CD4-positive, alpha-beta T cell treated with Interleukin-6 at 100 ng/mL for 8 hours (primary cell): ENCODE results near the gene MS4A18.
"Not testable (repeated sequence)": the region's sequence is repeated elsewhere in the genome, so short reads cannot be mapped to it uniquely, and the experiment has no call there.

Experiments used
- DNase-seq: peaks from one replicate; pipeline ENCODE4 v3.0.0-alpha.2; 2020; ENCODE audit warnings: mixed read lengths, low spot score

The MS4A18 gene

DNA sequence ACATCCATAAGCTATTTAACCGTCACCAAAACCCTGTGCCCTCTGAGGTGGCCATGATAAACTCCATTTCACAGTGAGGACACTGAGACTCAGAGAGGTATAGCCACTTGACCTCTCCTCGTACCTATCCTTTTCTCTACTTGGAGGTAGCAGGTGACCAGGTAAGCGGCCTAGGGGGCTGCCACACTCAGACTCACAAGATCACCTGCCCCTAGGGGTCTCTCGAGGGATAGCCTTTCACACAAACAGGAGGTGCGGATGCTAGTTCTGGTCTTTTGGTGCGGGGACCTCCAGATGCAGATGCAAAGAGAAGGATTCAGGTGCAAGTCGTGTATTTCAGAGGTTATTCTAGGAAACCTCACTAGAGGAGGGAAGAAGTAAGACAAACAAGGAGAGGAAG lies 14.6 kb downstream of the MS4A18 start:
- no peak for DNase-seq

DNA sequence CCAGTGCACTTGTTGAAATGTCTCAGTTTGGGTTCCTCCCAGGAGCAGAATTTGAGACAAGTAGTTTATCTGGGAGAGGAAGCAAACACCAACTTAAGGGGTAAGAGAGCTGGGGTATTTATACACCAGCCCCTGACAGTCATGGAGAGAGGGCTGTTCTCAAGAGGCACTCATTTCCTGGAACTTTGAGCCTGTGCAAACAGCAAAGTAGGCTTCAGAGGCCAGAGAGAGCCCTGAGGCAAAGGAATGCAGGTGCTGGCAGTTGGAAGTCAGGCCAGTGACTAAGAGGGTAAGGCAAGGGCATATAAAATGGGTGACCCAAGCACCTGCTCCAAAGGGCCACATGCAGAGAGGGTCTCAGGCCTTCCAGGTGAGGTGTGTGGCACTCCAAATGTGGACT lies 16.1 kb downstream of the MS4A18 start:
- no peak for DNase-seq

DNA sequence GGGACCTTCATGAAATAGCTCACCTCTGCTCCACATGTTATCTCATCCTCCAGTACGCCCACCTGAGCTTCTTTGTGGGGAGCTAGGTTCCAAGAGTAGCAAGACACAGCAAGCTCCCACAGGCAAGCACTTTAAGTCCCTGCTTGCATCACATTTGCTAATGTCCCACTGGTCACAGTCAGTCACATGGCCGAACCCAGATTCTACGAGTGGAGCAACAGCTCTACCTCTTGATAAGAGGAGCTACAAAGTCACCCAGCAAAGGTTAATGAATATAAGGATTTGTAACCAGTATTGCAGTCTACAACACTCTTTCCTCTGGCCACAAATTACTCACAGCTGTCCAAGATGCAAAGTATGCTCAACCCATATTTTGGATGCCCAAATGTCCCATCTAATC lies 16.9 kb downstream of the MS4A18 start:
- DNase-seq: no peak

DNA sequence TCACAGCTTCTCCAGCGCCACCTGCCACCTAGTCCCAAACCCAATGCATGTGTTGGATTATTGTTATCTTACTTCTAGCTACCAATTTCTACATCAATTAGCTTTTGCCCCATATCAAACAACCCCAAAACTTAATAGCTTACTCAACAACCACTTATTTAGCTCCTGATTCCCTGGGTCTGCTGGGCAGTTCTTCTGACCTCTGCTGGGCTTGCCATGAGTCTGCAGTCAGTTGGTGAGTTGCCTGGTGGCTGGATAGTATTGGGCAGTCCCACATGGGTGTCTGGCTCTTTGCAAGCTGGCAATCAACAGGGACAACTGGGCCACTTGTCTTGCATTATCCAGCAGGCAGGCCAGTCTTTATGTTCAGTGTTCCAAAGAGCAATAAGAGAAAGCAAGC lies 18.5 kb downstream of the MS4A18 start:
- no peak for DNase-seq

DNA sequence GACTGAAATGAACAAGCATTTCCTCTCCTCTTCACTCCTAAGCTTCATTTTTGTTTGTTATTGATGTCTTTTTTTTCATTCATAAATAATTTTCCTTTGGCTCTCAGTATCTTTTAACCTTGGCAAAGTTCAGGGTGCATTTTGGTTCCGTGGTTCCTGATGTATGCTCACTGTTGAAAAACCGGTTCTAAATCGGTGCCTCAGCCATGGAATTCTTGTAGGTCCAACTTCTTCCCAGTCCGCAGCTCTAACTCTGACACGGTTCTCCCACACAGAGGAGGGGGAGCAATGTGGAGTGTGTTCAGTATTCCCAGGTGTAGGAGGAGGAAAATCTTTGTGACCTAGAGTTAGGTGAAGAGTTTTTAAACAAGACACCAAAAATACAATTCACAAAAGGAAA lies 19.6 kb downstream of the MS4A18 start:
- DNase-seq: no peak

DNA sequence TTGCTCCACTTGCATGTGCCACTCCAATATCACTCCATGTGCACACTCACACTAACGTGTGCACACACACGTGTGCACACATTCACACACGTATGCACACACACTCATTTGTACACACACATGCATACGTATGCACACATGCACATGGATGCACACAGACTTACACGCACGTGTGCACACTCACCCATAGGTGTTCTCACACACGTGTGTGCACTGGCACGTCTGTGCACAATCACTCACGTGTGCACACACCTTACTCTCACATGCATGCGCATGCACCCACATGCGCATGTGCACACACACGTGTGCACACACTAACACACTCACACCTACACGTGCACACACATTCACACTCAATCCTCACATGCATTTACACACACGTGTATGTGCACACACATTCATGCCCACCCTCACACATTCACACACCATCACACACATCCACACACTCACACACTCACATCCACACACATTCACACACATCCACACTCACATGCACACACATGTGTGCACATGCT lies 22.9 kb downstream of the MS4A18 start:
- no peak for DNase-seq

DNA sequence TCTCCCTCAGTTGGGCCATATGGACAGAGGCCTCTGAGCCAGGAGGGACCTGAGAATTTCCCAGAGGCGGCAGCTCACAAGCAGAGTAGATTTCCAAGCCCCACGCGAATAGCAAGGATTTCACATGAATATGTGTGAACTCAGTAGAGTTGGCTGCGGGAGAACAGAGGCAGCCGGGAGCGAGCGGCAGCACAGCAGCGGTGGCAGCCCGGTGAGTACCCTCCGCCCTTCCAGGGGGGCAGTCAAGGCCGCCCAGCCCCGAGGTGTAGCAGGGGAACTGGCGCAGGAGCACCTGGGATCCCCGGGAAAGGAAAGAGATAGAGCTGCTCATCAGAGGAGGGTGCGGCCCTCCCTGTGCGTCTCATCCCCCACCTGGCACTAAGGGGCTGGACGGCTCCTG lies 23.7 kb downstream of the MS4A18 start:
- DNase-seq: no peak

DNA sequence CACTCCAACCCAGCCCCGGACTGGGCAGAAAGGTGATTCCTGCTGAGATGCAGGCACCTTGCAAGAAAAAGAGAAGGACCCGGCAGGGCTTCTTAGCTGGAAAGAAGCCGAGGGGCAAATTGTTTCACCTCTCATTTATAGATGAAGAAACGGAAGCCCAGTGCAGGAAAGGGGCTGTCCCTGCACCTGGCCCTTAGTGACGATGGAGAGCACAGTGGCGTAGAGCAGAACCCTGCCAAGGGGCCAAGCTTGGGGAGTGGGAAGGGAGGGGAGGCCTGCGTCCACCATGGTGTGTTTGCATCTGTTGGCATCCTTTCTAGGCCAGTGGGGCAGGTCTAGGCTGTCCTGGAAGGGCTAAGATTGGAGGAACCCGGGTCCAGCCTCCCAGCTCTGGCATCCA lies 24.3 kb downstream of the MS4A18 start:
- DNase-seq: no peak

DNA sequence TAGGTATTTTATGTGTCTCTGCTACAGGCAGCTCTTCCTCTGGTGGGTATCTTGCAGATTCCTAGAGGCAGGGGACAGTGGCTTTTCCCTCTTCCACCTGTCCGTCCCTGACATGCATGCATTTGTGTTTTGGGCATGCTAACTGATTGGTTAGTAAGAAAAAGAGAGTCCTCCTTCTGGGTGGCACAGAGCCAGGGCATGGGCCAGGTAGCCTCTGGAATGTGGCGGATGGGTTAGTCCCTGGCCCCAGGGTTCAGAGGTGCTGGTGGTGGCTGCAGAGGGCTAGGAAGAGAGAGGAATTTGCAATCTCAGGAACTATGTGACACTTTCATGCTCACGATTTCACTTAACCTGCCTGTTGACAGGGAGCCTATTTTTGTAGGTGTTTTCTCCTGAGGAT lies 26.4 kb downstream of the MS4A18 start:
- DNase-seq: no peak

DNA sequence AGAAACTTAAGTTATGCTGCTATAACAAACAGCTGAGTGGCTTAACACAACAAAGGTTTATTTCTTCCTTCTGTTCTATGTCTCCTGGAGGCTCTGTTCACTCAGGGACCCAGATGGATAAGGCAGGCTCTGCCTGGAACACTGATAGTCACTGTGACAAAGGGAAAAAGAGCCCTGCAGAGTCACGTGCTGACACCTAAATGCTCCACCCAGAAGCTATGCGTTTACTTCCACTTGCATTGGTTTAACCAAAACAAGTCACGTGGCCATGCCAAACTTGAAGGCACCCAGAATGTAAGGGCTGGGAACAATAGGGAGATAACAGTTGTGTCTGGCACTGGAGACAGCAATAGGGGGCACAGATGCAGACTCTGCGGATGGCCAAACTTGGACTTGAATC lies 28.8 kb downstream of the MS4A18 start:
- no peak for DNase-seq

DNA sequence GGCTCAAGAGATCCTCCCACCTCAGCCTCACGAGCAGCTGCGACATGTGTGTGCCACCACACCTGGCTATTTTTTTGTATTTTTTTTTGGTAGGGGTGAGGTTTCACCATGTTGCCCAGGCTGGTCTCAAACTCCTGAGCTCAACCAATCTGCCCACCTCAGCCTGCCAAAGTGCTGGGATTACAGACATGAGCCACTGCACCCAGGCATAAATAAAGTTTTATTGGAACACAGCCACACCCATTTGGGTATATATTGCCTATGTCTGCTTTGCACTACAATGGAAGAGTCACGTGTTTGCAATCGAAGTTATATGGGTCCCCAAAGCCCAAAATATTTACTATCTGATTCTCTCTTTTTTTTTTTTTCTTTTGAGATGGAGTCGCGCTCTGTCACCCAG lies 30.4 kb downstream of the MS4A18 start:
- no peak for DNase-seq

DNA sequence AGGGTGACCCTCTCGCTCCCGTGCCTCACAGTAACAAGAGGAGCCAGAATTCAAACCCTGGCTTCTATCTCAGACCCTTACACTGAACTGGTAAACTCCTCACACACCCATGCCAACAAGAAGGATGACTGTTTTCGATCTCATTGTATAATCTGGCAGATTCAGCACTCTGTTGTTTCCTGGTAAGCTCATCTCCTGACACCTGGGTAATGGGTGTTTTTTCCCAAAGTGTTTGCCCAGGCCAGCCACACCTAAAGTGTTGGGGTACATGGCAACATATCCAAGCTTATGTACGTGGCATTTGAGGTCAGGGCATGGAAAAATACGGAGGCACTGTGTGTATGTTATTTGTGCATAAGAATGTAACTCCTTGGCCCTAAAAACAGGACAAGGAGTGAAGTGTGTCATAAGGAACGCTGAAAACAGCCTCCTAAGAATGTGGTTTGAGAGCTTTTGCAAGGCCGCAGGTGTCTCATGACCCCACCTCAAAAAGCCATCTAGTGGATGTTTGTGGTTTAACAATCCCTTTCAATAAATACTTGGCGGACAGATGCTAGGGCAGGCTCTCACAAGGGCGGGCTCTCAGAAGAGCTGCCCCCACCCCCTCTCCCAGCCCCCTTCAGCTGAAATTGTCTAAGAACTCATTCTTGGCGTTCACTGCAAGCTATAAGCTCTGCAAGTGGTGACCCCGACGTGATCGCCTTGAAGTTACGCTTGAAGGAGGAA lies 31.9 kb downstream of the MS4A18 start, which contains the start of gene MS4A15:
TSS of gene MS4A15 (plus strand) at position 561 of the 726 bp plus-strand sequence. CDS start 6,867 bp downstream, outside the sequence.
- DNase-seq: no peak

DNA sequence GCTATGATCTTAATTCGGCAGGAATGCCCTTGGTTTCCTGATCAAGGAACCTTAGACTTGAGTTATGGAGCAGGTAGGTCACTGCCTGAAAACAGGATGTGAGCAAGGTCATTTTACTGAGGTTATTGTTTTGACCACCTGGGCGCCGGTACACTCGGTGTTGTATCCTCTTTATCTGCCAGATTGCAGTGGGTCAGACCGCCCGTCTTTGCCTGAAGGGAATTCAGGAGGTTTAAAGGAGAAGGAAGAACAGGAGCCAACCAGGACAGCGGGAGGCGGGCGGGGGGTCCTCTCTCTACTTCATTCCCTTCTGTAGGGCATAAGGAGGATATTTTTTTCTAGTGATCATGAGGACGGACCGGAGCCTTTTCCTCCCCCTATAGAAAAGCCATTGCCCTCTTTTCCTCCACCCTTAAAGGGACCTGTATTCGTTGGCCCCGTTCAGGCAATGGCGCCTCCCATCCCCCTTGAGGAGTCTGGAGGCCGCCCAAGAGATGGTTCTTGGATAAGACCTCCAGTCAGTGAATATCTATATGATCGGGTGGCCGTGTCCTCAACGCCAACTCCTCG lies 32.8 kb downstream of the MS4A18 start:
- DNase-seq: no peak

DNA sequence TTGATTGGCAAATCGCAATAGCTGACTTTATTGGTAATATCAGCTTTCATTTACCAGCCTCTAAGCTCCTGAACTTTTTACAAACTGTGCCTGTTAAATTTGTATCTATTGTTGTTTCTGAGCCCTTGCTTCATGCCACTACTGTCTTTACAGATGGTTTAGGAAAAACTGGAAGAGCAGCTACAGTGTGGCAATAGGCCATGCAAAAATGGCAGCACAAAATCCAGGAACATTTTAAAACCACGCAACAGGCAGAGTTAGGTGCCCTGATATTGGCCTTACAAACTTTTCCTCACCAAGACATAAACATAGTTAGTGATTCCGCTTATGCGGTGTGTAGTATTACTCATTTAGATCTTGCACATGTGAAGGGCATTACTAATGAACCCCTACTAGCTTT lies 34.2 kb downstream of the MS4A18 start:
- DNase-seq: not testable (repeated sequence)

DNA sequence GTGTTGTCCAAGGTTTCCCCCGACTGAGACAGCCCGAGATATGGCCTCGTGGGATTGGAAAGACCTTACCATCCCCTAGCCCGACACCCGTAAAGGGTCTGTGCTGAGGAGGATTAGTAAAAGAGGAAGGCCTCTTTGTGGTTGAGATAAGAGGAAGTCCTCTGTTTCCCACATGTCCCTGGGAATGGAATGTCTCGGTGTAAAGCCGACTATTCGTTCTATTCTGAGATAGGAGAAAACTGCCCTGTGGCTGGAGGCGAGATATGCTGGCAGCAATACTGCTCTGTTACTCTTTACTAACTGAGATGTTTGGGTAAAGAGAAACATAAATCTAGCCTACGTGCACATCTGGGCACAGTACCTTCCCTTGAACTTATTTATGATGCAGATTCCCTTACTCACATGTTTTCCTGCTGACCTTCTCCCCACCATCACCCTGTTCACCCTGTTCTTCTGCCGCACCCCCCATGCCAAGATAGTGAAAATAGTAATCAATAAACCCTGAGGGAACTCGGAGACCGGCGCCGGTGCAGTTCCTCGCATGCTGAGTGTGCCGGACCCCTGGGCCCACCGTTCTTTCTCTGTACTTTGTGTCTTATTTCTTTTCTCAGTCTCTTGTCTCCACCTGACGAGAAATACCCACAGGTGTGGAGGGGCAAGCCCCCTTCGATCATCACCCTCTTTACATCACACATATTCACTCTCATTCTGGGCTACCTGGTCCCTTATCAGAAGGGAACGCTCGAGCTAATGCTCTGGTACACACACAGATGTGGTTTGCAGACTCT lies 35.1 kb downstream of the MS4A18 start:
- not testable (repeated sequence) for DNase-seq

DNA sequence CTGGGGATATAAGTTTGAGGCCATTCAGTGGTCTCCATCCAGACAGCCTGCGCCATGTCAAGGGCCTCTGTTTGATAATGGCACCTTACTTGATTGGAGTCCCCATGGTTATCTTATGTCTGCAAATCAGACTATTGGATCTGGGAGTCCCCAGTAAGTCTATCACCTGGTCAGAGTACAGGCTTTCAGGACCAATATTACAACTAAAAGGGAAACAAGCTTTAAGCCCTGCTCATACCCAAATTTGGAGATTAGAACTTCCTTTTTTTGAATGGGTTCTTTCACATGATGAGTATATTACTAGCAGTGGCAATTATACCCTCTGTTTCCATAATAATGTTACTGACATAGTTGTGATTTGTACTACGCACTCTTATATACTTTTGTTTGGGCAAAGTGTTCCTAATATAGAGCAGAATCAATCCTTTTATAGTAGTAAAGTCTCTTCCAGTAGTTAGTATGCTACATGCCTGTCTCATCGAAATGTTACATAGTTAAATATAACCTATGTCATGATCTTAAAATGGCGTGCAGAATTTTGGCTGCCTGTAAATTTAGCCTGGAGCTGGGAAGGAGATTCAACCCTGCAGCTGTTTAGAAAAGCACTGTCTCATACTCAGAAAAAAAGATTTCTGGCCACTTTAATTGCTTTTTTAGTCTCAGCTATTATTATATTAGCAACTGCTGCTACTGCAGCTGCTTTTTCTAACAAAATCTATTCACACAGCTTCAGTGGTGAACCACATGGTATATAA lies 37.1 kb downstream of the MS4A18 start:
- no peak for DNase-seq

DNA sequence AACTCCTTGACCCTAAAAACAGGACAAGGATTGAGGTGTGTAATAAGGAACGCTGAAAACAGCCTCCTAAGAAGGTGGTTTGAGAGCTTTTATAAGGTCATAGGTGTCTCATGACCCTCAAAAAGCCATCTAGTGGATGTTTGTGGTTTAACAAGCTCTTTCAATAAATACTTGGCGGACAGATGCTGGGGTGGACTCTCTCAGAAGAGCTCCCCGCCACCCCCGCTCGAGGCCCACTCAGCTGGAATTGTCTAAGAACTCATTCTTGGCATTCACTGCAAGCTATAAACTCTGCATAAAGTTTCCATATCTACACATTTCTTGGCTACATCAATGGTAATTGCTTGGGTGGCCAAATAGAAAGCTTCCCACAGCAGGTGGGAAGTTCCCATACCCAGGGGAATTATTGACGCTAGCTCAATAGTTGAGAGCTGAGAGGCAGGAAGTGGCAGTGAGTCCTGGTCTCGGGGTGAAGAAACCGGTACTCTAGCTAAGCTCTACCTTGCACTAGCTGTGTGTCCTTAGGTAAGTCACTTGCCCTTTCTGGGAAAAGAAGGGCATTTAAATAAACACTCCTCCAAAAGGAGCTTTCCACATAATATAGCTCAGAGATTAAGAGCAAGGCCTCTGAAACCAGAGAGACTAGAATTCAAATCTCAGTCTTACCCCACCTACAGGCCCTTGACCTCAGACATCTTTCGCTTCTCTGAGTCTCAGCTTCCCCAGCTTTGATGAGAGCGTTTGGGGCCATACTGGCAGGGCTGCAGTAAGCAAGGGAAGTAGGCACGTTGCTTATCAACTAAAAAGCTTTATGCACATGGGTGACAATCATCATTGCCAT lies 38.6 kb downstream of the MS4A18 start:
- no peak for DNase-seq

DNA sequence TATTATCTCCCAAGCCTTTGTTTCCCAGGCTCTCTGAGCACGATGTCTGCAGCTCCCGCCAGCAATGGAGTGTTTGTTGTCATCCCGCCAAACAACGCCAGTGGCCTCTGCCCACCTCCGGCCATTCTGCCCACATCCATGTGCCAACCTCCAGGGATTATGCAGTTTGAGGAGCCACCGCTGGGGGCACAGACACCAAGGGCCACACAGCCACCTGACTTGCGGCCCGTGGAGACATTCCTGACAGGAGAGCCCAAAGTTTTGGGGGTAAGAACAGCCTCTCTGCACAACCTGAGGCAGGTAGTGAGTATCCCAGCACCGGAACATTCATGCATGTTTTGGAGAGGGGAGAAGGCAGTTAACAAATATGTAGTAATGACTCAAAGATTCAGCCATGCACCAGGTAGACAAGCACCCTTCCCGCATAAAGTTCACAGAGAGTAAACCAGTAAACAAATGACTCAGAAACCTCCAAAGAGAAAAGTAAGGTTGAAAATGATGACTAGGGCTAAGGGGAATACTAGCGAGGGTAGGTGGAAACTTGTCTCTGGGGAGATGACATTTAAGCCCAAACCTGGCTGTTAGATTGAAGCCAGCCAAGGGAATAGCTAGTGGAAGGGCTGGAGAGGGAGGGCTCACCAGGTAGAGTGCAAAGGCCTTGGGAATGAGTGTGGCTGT lies 39.3 kb downstream of the MS4A18 start:
- no peak for DNase-seq

DNA sequence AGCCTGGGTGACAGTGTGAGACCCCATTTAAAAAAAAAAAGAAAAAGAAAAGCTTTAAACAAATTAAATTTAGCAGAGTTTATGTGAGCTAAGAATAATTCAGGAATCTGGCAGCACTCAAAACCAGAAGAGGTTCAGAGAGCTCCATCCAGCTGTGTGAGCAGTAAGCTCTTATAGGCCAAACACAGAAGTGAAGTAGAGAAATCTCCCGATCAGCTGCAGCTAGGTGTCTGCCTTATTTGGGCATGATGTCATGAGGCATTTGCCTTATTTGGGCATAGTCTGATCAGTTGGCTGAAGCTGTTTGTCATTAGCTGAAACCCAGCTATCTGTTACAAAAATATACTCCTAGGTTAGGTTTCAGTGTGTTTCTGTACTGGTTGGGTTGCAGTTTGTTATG lies 40.4 kb downstream of the MS4A18 start:
- DNase-seq: no peak

DNA sequence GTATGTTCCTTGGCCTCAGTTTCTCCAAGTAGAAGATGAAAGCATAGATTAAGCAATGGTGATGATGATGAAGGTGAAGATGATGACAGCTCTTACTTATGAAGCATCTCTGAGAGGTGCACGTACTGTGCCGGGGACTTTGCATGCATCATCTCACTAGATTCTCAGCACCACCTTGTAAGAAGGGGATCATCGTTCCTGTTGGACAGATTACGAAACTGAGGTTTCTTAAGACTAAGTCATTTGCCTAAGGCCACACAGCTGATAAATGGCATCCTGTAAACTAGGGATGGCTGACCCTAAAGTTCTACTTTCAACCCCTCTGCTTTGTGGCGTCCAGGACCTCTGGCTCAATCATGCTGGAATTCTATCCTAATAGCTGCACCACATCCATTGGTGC lies 40.8 kb downstream of the MS4A18 start:
- no peak for DNase-seq

DNA sequence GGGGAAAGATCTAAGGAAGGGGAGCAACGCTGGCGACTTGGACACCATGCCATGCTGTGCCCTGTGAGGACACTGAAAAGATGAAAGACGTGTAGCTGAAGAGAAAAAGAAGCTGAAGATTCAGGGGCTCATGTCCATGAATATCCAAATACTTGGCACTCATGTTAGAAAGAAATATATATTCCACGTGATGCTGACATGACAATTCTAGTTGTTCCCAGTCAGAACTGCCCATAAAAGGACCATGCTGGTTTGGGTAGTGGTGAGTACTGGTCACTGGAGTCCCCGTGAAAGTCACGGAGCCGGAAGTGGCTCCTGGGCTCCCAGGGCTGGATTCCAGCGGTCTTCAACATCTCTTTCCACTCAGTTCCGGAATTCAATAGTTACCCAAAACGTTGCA lies 42.0 kb downstream of the MS4A18 start:
- no peak for DNase-seq
